PC-9 (cell line): ENCODE results near the gene DNAJC21. TPM values are rescaled to one million over a fixed set of nuclear protein-coding genes. Genes with fewer than 3 reads are reported as not detected.

Experiments
- BruUV-seq: library from RNA; stranded (reverse); fragments of 400-500 nt; replicated peaks from 2 replicates; lab custom pipeline; 2021; lab: Mats Ljungman, UMichigan
- CTCF ChIA-PET: fragments of 300-600 bp; sonication (Branson Sonifier 250); formaldehyde crosslinking; loops from one replicate; lab custom pipeline; 2022; ENCODE audit warnings: antibody characterized with exemption; lab: Charles Lee
- POLR2A ChIA-PET: fragments of 300-600 bp; sonication (Branson Sonifier 250); formaldehyde crosslinking; loops from one replicate; lab custom pipeline; 2022; ENCODE audit warnings: antibody characterized with exemption; ENCODE audit not compliant: unreplicated experiment; lab: Charles Lee
- DNase-seq, 2 experiments: peaks; one replicate each; pipeline versions ENCODE4 v3.0.0 to v3.0.0-alpha.2; 2015 to 2022; ENCODE audit warnings: mixed read lengths in 1 of 2
- H2AFZ ChIP-seq: fragments of 200-600 bp; sonication (generic); 2 replicates; pipeline ENCODE4 v1.8.1; 2017; ENCODE audit warnings: antibody characterized with exemption
- H3F3A ChIP-seq: fragments of 200-600 bp; sonication (generic); 2 replicates; pipeline ENCODE4 v1.8.1; 2017; ENCODE audit warnings: antibody characterized with exemption, mild to moderate bottlenecking, low read depth; ENCODE audit not compliant: insufficient read depth
- H3K27ac ChIP-seq: fragments of 200-600 bp; sonication (generic); 2 replicates; pipeline ENCODE4 v1.6.1; 2016; ENCODE audit warnings: mixed run types
- H3K27me3 ChIP-seq: fragments of 200-600 bp; sonication (generic); 2 replicates; pipeline ENCODE4 v1.6.1; 2016; ENCODE audit warnings: low read depth, mixed run types; ENCODE audit not compliant: insufficient read depth
- H3K36me3 ChIP-seq: fragments of 200-600 bp; sonication (generic); 2 replicates; pipeline ENCODE4 v1.6.1; 2016; ENCODE audit warnings: low read depth, mixed run types
- H3K4me1 ChIP-seq: fragments of 200-600 bp; sonication (generic); replicated peaks from 2 replicates; pipeline ENCODE4 v1.6.1; 2016; ENCODE audit warnings: mixed run types; ENCODE audit not compliant: insufficient read depth
- H3K4me2 ChIP-seq: fragments of 200-600 bp; sonication (generic); 2 replicates; pipeline ENCODE4 v1.6.1; 2017; ENCODE audit warnings: mixed run types
- H3K4me3 ChIP-seq: fragments of 200-600 bp; sonication (generic); 2 replicates; pipeline ENCODE4 v1.6.1; 2016; ENCODE audit warnings: mixed run types
- H3K79me2 ChIP-seq: fragments of 200-600 bp; sonication (generic); 2 replicates; pipeline ENCODE4 v1.6.1; 2017; ENCODE audit warnings: low read depth, mixed run types
- H3K9me2 ChIP-seq: fragments of 200-600 bp; sonication (generic); 2 replicates; pipeline ENCODE4 v1.8.1; 2017; ENCODE audit warnings: mild to moderate bottlenecking; ENCODE audit not compliant: insufficient read depth
- H3K9me3 ChIP-seq: fragments of 200-600 bp; sonication (generic); 2 replicates; pipeline ENCODE4 v1.8.1; 2016; ENCODE audit warnings: low read depth; ENCODE audit not compliant: insufficient read depth
- H4K20me1 ChIP-seq: fragments of 200-600 bp; sonication (generic); 2 replicates; pipeline ENCODE4 v1.8.1; 2017; ENCODE audit not compliant: insufficient read depth
- CTCF ChIP-seq: fragments of 200-600 bp; sonication (generic); conservative IDR thresholded peaks from 2 replicates; pipeline ENCODE4 v1.6.1; 2017; ENCODE audit warnings: mixed run types, antibody characterized with exemption, mild to moderate bottlenecking, moderate library complexity
- EZH2 ChIP-seq: fragments of 200-600 bp; sonication (generic); IDR thresholded peaks from 2 replicates; pipeline ENCODE4 v1.8.0; 2017; ENCODE audit warnings: antibody characterized with exemption, low read depth
- intact Hi-C: fragments of 100-400 bp; cut with micrococcal nuclease; formaldehyde crosslinking; loops from one replicate; pipeline ENCODE4 v1.10.0; 2022; ENCODE audit not compliant: unreplicated experiment
- total RNA-seq: library from RNA; stranded (reverse); gene quantifications from 2 replicates; pipeline ENCODE4 v1.2.3, GENCODE V29; 2021

The DNAJC21 gene
- total RNA-seq, 1 experiment from 2014 or later: 128 TPM

GRCh38 chr5:34899066-34899465, 30.3 kb upstream of the DNAJC21 start:
- no peaks in the 10 kb centered on the region for H3K36me3 ChIP-seq
- H3K9me2 ChIP-seq: no peaks in the 10 kb centered on the region
- peaks cover 17% of the 10 kb centered on the region for H3K4me1 ChIP-seq
- H3K9me3 ChIP-seq: no peaks in the 10 kb centered on the region
- H2AFZ ChIP-seq: no peak overlapping the region
- H3K4me3 ChIP-seq: no peak overlapping the region
- no peaks in the 10 kb centered on the region for H3K27me3 ChIP-seq
- peaks cover 14% of the 10 kb centered on the region; the same call in 1 of the 2 replicates for H3F3A ChIP-seq
- no peaks in the 10 kb centered on the region for H4K20me1 ChIP-seq
- no peaks in the 10 kb centered on the region for H3K79me2 ChIP-seq
- CTCF ChIA-PET: interaction anchor here (0.7 to 3.4 kb wide), 5 partner anchors 31 to 424 kb away, joined by 4 to 34 read pairs (median 4); partner anchors contain the start of gene DNAJC21
- DNase-seq: no peak
- no peak overlapping the region for H3K27ac ChIP-seq
- no peak for TF ChIP-seq EZH2
- TF ChIP-seq CTCF: no peak
- POLR2A ChIA-PET: no interaction called here
- intact Hi-C loops: loop anchor here (2.0 kb wide), 1 partner anchor 104 kb away; no protein-coding TSS in a partner anchor
- no TSS peak for BruUV-seq
- no peak overlapping the region for H3K4me2 ChIP-seq

- TF ChIP-seq EZH2 (no peak), CTCF (no peak)
- POLR2A ChIA-PET: interaction anchor here (0.6 kb wide), 1 partner anchor 92 kb away, joined by 4 read pairs; no protein-coding TSS in a partner anchor
- CTCF ChIA-PET: interaction anchor here (0.5 to 3.4 kb wide), 3 partner anchors 29 to 425 kb away, joined by 3 to 34 read pairs (median 4); partner anchors contain the start of gene DNAJC21
Measured at GRCh38 chr5:34900652-34901051, 28.7 kb upstream of the DNAJC21 start.

GRCh38 chr5:34903260-34903659, 26.1 kb upstream of the DNAJC21 start:
- Histone ChIP-seq H3K4me3 (no peak overlapping the region), H3K79me2 (no peaks in the 10 kb centered on the region), H3K4me1 (peaks cover 5% of the 10 kb centered on the region; the same call in 1 of the 2 replicates), H3K27ac (no peak overlapping the region), H3K9me2 (no peaks in the 10 kb centered on the region), H4K20me1 (no peaks in the 10 kb centered on the region), H3F3A (peaks cover 14% of the 10 kb centered on the region; the same call in 1 of the 2 replicates), H3K27me3 (no peaks in the 10 kb centered on the region), H3K9me3 (no peaks in the 10 kb centered on the region), H2AFZ (no peak overlapping the region), H3K4me2 (no peak overlapping the region), H3K36me3 (no peaks in the 10 kb centered on the region)
- BruUV-seq: no TSS peak
- no peak for TF ChIP-seq CTCF
- no peak for TF ChIP-seq EZH2
- intact Hi-C loops: no loop called here
- CTCF ChIA-PET: interaction anchor here (0.6 to 1.0 kb wide), 5 partner anchors 12 to 1560 kb away, joined by 3 to 7 read pairs (median 3); partner anchors contain the start of genes BRIX1 and RAD1
- no peak for DNase-seq
- POLR2A ChIA-PET: interaction anchor here (0.6 to 1.2 kb wide), 3 partner anchors 12 to 56 kb away, joined by 4 to 13 read pairs (median 8); partner anchors contain the start of genes BRIX1, DNAJC21 and RAD1

More at GRCh38 chr5:34900652-34901051, 28.7 kb upstream of the DNAJC21 start:
- Histone ChIP-seq H3F3A (peaks cover 14% of the 10 kb centered on the region; the same call in 1 of the 2 replicates), H3K36me3 (no peaks in the 10 kb centered on the region), H3K9me2 (no peaks in the 10 kb centered on the region), H3K4me3 (no peak overlapping the region), H3K79me2 (no peaks in the 10 kb centered on the region), H4K20me1 (no peaks in the 10 kb centered on the region), H3K4me2 (no peak overlapping the region), H3K9me3 (no peaks in the 10 kb centered on the region), H2AFZ (no peak overlapping the region), H3K4me1 (peaks cover 17% of the 10 kb centered on the region), H3K27me3 (no peaks in the 10 kb centered on the region), H3K27ac (no peak overlapping the region)
- intact Hi-C loops: no loop called here
- DNase-seq: no peak
- BruUV-seq: no TSS peak
